ENCODE measurements around the gene SUSD1. TPM values are rescaled to one million over a fixed set of nuclear protein-coding genes. Genes with fewer than 3 reads are reported as not detected.

SUSD1 gene
- total and polyA plus RNA-seq, 9 of the 15 experiments (the other 6 are each of a cell fraction or from before 2014, with no cell fraction given): 10.9 to 44.4 (median 36.1) TPM

DNA sequence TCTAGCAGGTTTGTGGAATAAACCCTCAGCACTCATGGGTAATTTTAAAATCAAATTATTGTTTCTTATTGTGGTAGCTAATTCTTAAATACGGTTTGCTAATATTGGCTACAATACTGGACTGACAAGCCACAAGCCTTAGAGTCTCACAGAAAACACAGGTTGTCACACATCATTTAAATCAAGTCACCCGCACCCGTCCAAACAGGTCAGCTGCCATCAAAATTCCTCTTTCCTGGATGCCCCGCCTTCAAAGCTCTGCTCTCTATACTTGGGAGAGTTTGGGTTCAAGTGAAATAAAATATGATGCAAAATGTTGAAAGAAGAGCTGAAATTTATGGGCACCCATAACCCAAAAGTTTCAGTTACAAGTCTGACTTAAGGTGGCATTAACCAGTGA, 12.3 kb upstream of the SUSD1 start:
- intact Hi-C loops (cut with micrococcal nuclease) (no loop called here), in situ Hi-C loops (cut with MboI) (no loop called here)
- Histone ChIP-seq H3K79me2 (ENCODE audit: control insufficient read depth, insufficient read depth, low read length) (no peaks in the 10 kb centered on the region), H4K20me1 (replicated peaks; ENCODE audit: control insufficient read depth, insufficient read depth, low read length) (no peaks in the 10 kb centered on the region), H3K27me3 (ENCODE audit: control insufficient read depth in 2 of 2, insufficient read depth in 2 of 2, low read length in 2 of 2) (no peaks in the 10 kb centered on the region), H3K4me1 (replicated peaks in 1 of 2; ENCODE audit: control insufficient read depth in 2 of 2, insufficient read depth in 2 of 2, low read length in 2 of 2) (peaks cover 0 to 5% of the 10 kb centered on the region in 2 experiments; a peak in 3 of 5 replicates), H3K9me3 (replicated peaks; ENCODE audit: control insufficient read depth, insufficient read depth, low read depth, low read length) (no peaks in the 10 kb centered on the region), H3K4me2 (ENCODE audit: insufficient read depth, low read length) (no peak overlapping the region), H3K9me1 (ENCODE audit: control insufficient read depth, insufficient read depth, low read length) (no peaks in the 10 kb centered on the region), H3K27ac (ENCODE audit: extremely low read depth, low read depth, low read length) (no peak overlapping the region), H2AFZ (ENCODE audit: low read depth, low read length) (no peak overlapping the region), H3K36me3 (ENCODE audit: control insufficient read depth, insufficient read depth, low read length) (no peaks in the 10 kb centered on the region; the same call in 2 of the 3 replicates), H3K9ac (ENCODE audit: insufficient read depth in 1 of 2, low read depth in 2 of 2, low read length in 2 of 2) (no peak overlapping the region), H3K4me3 (no peak overlapping the region)
- CTCF ChIA-PET (ENCODE audit: low intra/inter-chr PET ratio): no interaction called here
- DNase-seq (ENCODE audit: extremely low read depth in 1 of 4, low spot score in 3 of 4) (no peak), FAIRE-seq (no peak), ATAC-seq (no peak)
- TF ChIP-seq, protein P1, sequence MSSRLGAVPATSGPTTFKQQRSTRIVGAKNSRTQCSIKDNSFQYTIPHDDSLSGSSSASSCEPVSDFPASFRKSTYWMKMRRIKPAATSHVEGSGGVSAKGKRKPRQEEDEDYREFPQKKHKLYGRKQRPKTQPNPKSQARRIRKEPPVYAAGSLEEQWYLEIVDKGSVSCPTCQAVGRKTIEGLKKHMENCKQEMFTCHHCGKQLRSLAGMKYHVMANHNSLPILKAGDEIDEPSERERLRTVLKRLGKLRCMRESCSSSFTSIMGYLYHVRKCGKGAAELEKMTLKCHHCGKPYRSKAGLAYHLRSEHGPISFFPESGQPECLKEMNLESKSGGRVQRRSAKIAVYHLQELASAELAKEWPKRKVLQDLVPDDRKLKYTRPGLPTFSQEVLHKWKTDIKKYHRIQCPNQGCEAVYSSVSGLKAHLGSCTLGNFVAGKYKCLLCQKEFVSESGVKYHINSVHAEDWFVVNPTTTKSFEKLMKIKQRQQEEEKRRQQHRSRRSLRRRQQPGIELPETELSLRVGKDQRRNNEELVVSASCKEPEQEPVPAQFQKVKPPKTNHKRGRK (tag; IDR thresholded peaks at IDR 0.05): no peak
- no peak for TF ChIP-seq ILK (tag; IDR thresholded peaks at IDR 0.05; ENCODE audit: borderline replicate concordance, low read depth)
- TF ChIP-seq GATA2 (CRISPR knock-in tag; IDR thresholded peaks at IDR 0.05): no peak
- TF ChIP-seq, protein P2, sequence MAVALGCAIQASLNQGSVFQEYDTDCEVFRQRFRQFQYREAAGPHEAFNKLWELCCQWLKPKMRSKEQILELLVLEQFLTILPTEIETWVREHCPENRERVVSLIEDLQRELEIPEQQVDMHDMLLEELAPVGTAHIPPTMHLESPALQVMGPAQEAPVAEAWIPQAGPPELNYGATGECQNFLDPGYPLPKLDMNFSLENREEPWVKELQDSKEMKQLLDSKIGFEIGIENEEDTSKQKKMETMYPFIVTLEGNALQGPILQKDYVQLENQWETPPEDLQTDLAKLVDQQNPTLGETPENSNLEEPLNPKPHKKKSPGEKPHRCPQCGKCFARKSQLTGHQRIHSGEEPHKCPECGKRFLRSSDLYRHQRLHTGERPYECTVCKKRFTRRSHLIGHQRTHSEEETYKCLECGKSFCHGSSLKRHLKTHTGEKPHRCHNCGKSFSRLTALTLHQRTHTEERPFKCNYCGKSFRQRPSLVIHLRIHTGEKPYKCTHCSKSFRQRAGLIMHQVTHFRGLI (CRISPR knock-in tag; IDR thresholded peaks at IDR 0.05): no peak
- no peak for TF ChIP-seq ZNF239 (CRISPR knock-in tag; IDR thresholded peaks at IDR 0.05)
- no peak for TF ChIP-seq ZNF644 (tag; IDR thresholded peaks at IDR 0.05; ENCODE audit: low read depth)
- TF ChIP-seq, protein P3, sequence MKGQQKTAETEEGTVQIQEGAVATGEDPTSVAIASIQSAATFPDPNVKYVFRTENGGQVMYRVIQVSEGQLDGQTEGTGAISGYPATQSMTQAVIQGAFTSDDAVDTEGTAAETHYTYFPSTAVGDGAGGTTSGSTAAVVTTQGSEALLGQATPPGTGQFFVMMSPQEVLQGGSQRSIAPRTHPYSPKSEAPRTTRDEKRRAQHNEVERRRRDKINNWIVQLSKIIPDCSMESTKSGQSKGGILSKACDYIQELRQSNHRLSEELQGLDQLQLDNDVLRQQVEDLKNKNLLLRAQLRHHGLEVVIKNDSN (CRISPR knock-in tag; IDR thresholded peaks at IDR 0.05): no peak
- TF ChIP-seq, protein P4, sequence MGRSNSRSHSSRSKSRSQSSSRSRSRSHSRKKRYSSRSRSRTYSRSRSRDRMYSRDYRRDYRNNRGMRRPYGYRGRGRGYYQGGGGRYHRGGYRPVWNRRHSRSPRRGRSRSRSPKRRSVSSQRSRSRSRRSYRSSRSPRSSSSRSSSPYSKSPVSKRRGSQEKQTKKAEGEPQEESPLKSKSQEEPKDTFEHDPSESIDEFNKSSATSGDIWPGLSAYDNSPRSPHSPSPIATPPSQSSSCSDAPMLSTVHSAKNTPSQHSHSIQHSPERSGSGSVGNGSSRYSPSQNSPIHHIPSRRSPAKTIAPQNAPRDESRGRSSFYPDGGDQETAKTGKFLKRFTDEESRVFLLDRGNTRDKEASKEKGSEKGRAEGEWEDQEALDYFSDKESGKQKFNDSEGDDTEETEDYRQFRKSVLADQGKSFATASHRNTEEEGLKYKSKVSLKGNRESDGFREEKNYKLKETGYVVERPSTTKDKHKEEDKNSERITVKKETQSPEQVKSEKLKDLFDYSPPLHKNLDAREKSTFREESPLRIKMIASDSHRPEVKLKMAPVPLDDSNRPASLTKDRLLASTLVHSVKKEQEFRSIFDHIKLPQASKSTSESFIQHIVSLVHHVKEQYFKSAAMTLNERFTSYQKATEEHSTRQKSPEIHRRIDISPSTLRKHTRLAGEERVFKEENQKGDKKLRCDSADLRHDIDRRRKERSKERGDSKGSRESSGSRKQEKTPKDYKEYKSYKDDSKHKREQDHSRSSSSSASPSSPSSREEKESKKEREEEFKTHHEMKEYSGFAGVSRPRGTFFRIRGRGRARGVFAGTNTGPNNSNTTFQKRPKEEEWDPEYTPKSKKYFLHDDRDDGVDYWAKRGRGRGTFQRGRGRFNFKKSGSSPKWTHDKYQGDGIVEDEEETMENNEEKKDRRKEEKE (IDR thresholded peaks at IDR 0.05; ENCODE audit: borderline replicate concordance in 1 of 2, control insufficient read depth in 1 of 2, low read depth in 2 of 2, low read length in 1 of 2): no peak
- TF ChIP-seq ZNF263 (CRISPR knock-in tag; IDR thresholded peaks at IDR 0.05; ENCODE audit: borderline replicate concordance): no peak
- WGBS (ENCODE audit: insufficient coverage, low coverage, missing lambda C conversion rate): 35% methylated on average over 4 of the region's 4 CpGs
- POLR2A ChIA-PET: interaction anchor here (0.5 to 2.8 kb wide), 3 partner anchors 12 to 270 kb away, joined by 3 to 20 read pairs (median 4); partner anchors contain the start of gene SUSD1
- no TSS peak for BruUV-seq (replicated peaks)

Data from K562 (cell line).